WTC11 (cell line): ENCODE data around the gene EIF5B. TPM values are rescaled to one million over a fixed set of nuclear protein-coding genes. Genes with fewer than 3 reads are reported as not detected.

ENCODE experiments used
- ATAC-seq: fragments of 200-7000 bp; cut with Tn5 transposase; 2 replicates; pipeline ENCODE4 v1.10.0; 2021; ENCODE audit warnings: mild to moderate bottlenecking, moderate library complexity
- CTCF ChIA-PET: fragments of 300-600 bp; sonication (Branson Sonifier 250); formaldehyde crosslinking; loops from one replicate; lab custom pipeline; 2021; ENCODE audit warnings: antibody characterized with exemption; lab: Charles Lee
- POLR2A ChIA-PET: fragments of 350-600 bp; sonication (Branson Sonifier 250); formaldehyde crosslinking; loops from one replicate; lab custom pipeline; 2021; ENCODE audit warnings: antibody characterized with exemption; lab: Charles Lee
- DNase-seq: peaks from one replicate; pipeline ENCODE4 v3.0.0; 2021; ENCODE audit warnings: low spot score
- H3K27ac Mint-ChIP-seq: 2 replicates; pipeline ENCODE4 v1.8.0; 2021; ENCODE audit warnings: mixed read lengths
- H3K27me3 Mint-ChIP-seq: 2 replicates; pipeline ENCODE4 v1.8.0; 2021; ENCODE audit warnings: low read depth, mild to moderate bottlenecking, moderate library complexity, mixed read lengths
- H3K36me3 Mint-ChIP-seq: 2 replicates; pipeline ENCODE4 v1.8.0; 2021; ENCODE audit warnings: mixed read lengths
- H3K4me1 Mint-ChIP-seq: 2 replicates; pipeline ENCODE4 v1.8.0; 2022; ENCODE audit warnings: mixed read lengths
- H3K4me3 Mint-ChIP-seq: 2 replicates; pipeline ENCODE4 v1.8.0; 2021; ENCODE audit warnings: mild to moderate bottlenecking, moderate library complexity, mixed read lengths
- H3K9me3 Mint-ChIP-seq: 2 replicates; pipeline ENCODE4 v1.8.0; 2021; ENCODE audit warnings: mixed read lengths
- ATF2 ChIP-seq: sonication (generic); formaldehyde crosslinking; IDR thresholded peaks from 2 replicates; pipeline ENCODE4 v1.8.1; 2022; ENCODE audit warnings: low read depth, missing genetic modification reagents, borderline replicate concordance
- CBFB ChIP-seq: sonication (generic); formaldehyde crosslinking; IDR thresholded peaks from 2 replicates; pipeline ENCODE4 v1.8.1; 2022; ENCODE audit warnings: mild to moderate bottlenecking, low read depth, missing genetic modification reagents
- CREM ChIP-seq: sonication (generic); formaldehyde crosslinking; IDR thresholded peaks from 2 replicates; pipeline ENCODE4 v1.8.1; 2022; ENCODE audit warnings: mild to moderate bottlenecking, missing genetic modification reagents, moderate library complexity
- E2F1 ChIP-seq: sonication (generic); formaldehyde crosslinking; IDR thresholded peaks from 2 replicates; pipeline ENCODE4 v1.8.0; 2022; ENCODE audit warnings: mild to moderate bottlenecking, missing genetic modification reagents
- ERG ChIP-seq: fragments of 250-450 bp; sonication (Bioruptor Pico); IDR thresholded peaks from 2 replicates; pipeline ENCODE4 v1.8.0; 2021; ENCODE audit warnings: mild to moderate bottlenecking
- ESRRA ChIP-seq: sonication (generic); formaldehyde crosslinking; IDR thresholded peaks from 2 replicates; pipeline ENCODE4 v1.8.1; 2022; ENCODE audit warnings: mild to moderate bottlenecking, missing genetic modification reagents, borderline replicate concordance
- ETV6 ChIP-seq: sonication (generic); formaldehyde crosslinking; IDR thresholded peaks from 2 replicates; pipeline ENCODE4 v1.8.1; 2022; ENCODE audit warnings: mild to moderate bottlenecking, missing genetic modification reagents
- FOXK1 ChIP-seq: sonication (generic); formaldehyde crosslinking; IDR thresholded peaks from 2 replicates; pipeline ENCODE4 v1.8.0; 2022; ENCODE audit warnings: mild to moderate bottlenecking, moderate library complexity, missing genetic modification reagents
- GRHL2 ChIP-seq: fragments of 250-450 bp; sonication (Bioruptor Pico); IDR thresholded peaks from 2 replicates; pipeline ENCODE4 v1.8.0; 2022; ENCODE audit warnings: mild to moderate bottlenecking, moderate library complexity; ENCODE audit not compliant: insufficient replicate concordance, severe bottlenecking
- IRF2 ChIP-seq: sonication (generic); formaldehyde crosslinking; IDR thresholded peaks from 2 replicates; pipeline ENCODE4 v1.8.0; 2022; ENCODE audit warnings: low read depth, missing genetic modification reagents, borderline replicate concordance
- JAZF1 ChIP-seq: fragments of 250-450 bp; sonication (Bioruptor Pico); IDR thresholded peaks from 2 replicates; pipeline ENCODE4 v1.9.0; 2021; ENCODE audit warnings: moderate library complexity, mild to moderate bottlenecking, inconsistent platforms
- NR1H2 ChIP-seq: sonication (generic); formaldehyde crosslinking; IDR thresholded peaks from 2 replicates; pipeline ENCODE4 v1.9.0; 2021; ENCODE audit warnings: mild to moderate bottlenecking, moderate library complexity, missing genetic modification reagents
- NR3C1 ChIP-seq: sonication (generic); formaldehyde crosslinking; conservative IDR thresholded peaks from 2 replicates; pipeline ENCODE4 v1.8.1; 2023; ENCODE audit warnings: low read depth, mild to moderate bottlenecking, missing genetic modification reagents
- PRRX2 ChIP-seq: fragments of 250-450 bp; sonication (Bioruptor Pico); IDR thresholded peaks from 2 replicates; pipeline ENCODE4 v1.8.0; 2021; ENCODE audit warnings: mild to moderate bottlenecking
- TEAD1 ChIP-seq: sonication (generic); formaldehyde crosslinking; IDR thresholded peaks from 2 replicates; pipeline ENCODE4 v1.8.0; 2022; ENCODE audit warnings: mild to moderate bottlenecking, missing genetic modification reagents
- USF1 ChIP-seq: sonication (generic); formaldehyde crosslinking; IDR thresholded peaks from 2 replicates; pipeline ENCODE4 v1.8.0; 2022; ENCODE audit warnings: mild to moderate bottlenecking, missing genetic modification reagents
- ZNF423 ChIP-seq: fragments of 250-450 bp; sonication (Bioruptor Pico); IDR thresholded peaks from 2 replicates; pipeline ENCODE4 v2.1.2; 2022; ENCODE audit warnings: mild to moderate bottlenecking, moderate library complexity
- total RNA-seq: library from RNA; stranded (reverse); gene quantifications from 3 replicates; pipeline ENCODE4 v1.2.3, GENCODE V29; 2021
- TF ChIP-seq, protein P1 (sequence below): sonication (generic); formaldehyde crosslinking; IDR thresholded peaks from 2 replicates; pipeline ENCODE4 v1.8.1; 2022; ENCODE audit warnings: mild to moderate bottlenecking, missing genetic modification reagents, moderate library complexity, borderline replicate concordance
- TF ChIP-seq, protein P2 (sequence below): sonication (generic); formaldehyde crosslinking; IDR thresholded peaks from 2 replicates; pipeline ENCODE4 v1.8.0; 2022; ENCODE audit warnings: mild to moderate bottlenecking, missing genetic modification reagents
- TF ChIP-seq, protein P3 (sequence below): sonication (generic); formaldehyde crosslinking; conservative IDR thresholded peaks from 2 replicates; pipeline ENCODE4 v1.8.1; 2023; ENCODE audit warnings: mild to moderate bottlenecking, low read depth, missing genetic modification reagents, moderate library complexity
- TF ChIP-seq, protein P4 (sequence below): sonication (generic); formaldehyde crosslinking; IDR thresholded peaks from 2 replicates; pipeline ENCODE4 v1.8.1; 2023; ENCODE audit warnings: mild to moderate bottlenecking, missing genetic modification reagents

EIF5B gene
- total RNA-seq, 1 experiment from 2014 or later, result 68.8 TPM

DNA sequence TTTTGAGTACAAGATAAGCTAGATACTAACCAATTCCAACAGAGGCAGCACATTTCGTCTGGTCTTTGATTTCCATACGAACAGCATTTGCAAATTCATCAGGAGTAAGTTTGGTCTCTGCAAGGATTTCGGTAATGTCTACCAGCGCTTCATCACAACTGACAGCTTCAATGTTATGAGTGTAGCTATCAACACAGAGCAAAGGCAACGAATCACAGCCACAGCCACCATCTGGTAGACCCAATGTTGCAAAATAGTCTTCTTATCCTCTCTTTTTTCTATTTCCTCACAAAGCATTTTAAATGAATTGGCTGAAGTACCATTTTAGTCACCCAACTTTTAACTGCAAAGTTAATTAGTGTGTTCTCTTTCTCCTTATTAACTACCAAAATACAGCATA is 84.3 kb downstream of the EIF5B start (continued):
- TF ChIP-seq JAZF1 (CRISPR knock-in tag) (no peak), NR1H2 (CRISPR knock-in tag) (no peak)

- POLR2A ChIA-PET, result no interaction called here
- no peak for DNase-seq
- no peak for ATAC-seq
- CTCF ChIA-PET, result no interaction called here
- TF ChIP-seq NR3C1 (CRISPR knock-in tag), result no peak
- no peak for TF ChIP-seq CBFB (CRISPR knock-in tag)
- TF ChIP-seq, protein P1, sequence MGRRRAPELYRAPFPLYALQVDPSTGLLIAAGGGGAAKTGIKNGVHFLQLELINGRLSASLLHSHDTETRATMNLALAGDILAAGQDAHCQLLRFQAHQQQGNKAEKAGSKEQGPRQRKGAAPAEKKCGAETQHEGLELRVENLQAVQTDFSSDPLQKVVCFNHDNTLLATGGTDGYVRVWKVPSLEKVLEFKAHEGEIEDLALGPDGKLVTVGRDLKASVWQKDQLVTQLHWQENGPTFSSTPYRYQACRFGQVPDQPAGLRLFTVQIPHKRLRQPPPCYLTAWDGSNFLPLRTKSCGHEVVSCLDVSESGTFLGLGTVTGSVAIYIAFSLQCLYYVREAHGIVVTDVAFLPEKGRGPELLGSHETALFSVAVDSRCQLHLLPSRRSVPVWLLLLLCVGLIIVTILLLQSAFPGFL (CRISPR knock-in tag), result no peak
- TF ChIP-seq E2F1 (CRISPR knock-in tag), result no peak
- TF ChIP-seq ESRRA (CRISPR knock-in tag), result no peak
- TF ChIP-seq, protein P2, sequence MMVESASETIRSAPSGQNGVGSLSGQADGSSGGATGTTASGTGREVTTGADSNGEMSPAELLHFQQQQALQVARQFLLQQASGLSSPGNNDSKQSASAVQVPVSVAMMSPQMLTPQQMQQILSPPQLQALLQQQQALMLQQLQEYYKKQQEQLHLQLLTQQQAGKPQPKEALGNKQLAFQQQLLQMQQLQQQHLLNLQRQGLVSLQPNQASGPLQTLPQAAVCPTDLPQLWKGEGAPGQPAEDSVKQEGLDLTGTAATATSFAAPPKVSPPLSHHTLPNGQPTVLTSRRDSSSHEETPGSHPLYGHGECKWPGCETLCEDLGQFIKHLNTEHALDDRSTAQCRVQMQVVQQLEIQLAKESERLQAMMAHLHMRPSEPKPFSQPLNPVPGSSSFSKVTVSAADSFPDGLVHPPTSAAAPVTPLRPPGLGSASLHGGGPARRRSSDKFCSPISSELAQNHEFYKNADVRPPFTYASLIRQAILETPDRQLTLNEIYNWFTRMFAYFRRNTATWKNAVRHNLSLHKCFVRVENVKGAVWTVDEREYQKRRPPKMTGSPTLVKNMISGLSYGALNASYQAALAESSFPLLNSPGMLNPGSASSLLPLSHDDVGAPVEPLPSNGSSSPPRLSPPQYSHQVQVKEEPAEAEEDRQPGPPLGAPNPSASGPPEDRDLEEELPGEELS (CRISPR knock-in tag), result no peak
- Mint-ChIP-seq H3K4me1 (no peaks in the 10 kb centered on the region), H3K27me3 (no peaks in the 10 kb centered on the region), H3K36me3 (peaks cover 60% of the 10 kb centered on the region), H3K9me3 (no peaks in the 10 kb centered on the region), H3K27ac (no peak overlapping the region), H3K4me3 (no peak overlapping the region)
These were observed 85.4 kb downstream of the EIF5B start for GRCh38 chr2:99422599-99422998.

- no peaks in the 10 kb centered on the region for H3K9me3 Mint-ChIP-seq
- H3K36me3 Mint-ChIP-seq, result peaks cover 54% of the 10 kb centered on the region
- TF ChIP-seq ATF2 (CRISPR knock-in tag) (no peak), ZNF423 (no peak), FOXK1 (no peak), CREM (no peak), ERG (no peak), IRF2 (CRISPR knock-in tag) (no peak), USF1 (CRISPR knock-in tag) (no peak), JAZF1 (CRISPR knock-in tag) (no peak), TEAD1 (CRISPR knock-in tag) (no peak), PRRX2 (CRISPR knock-in tag) (no peak), ETV6 (CRISPR knock-in tag) (no peak), GRHL2 (CRISPR knock-in tag) (no peak)
- TF ChIP-seq, protein P3, sequence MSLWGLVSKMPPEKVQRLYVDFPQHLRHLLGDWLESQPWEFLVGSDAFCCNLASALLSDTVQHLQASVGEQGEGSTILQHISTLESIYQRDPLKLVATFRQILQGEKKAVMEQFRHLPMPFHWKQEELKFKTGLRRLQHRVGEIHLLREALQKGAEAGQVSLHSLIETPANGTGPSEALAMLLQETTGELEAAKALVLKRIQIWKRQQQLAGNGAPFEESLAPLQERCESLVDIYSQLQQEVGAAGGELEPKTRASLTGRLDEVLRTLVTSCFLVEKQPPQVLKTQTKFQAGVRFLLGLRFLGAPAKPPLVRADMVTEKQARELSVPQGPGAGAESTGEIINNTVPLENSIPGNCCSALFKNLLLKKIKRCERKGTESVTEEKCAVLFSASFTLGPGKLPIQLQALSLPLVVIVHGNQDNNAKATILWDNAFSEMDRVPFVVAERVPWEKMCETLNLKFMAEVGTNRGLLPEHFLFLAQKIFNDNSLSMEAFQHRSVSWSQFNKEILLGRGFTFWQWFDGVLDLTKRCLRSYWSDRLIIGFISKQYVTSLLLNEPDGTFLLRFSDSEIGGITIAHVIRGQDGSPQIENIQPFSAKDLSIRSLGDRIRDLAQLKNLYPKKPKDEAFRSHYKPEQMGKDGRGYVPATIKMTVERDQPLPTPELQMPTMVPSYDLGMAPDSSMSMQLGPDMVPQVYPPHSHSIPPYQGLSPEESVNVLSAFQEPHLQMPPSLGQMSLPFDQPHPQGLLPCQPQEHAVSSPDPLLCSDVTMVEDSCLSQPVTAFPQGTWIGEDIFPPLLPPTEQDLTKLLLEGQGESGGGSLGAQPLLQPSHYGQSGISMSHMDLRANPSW, result no peak
- TF ChIP-seq, protein P4, sequence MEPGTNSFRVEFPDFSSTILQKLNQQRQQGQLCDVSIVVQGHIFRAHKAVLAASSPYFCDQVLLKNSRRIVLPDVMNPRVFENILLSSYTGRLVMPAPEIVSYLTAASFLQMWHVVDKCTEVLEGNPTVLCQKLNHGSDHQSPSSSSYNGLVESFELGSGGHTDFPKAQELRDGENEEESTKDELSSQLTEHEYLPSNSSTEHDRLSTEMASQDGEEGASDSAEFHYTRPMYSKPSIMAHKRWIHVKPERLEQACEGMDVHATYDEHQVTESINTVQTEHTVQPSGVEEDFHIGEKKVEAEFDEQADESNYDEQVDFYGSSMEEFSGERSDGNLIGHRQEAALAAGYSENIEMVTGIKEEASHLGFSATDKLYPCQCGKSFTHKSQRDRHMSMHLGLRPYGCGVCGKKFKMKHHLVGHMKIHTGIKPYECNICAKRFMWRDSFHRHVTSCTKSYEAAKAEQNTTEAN, result no peak
These were observed 87.2 kb downstream of the EIF5B start for GRCh38 chr2:99424371-99424770.

More at GRCh38 chr2:99424371-99424770, 87.2 kb downstream of the EIF5B start:
- Mint-ChIP-seq H3K4me1 (no peaks in the 10 kb centered on the region), H3K27ac (no peak overlapping the region), H3K27me3 (no peaks in the 10 kb centered on the region), H3K4me3 (no peak overlapping the region)
- ATAC-seq (no peak), DNase-seq (no peak)
- CTCF ChIA-PET, result interaction anchor here (1.1 kb wide), 1 partner anchor 339 kb away, joined by 4 read pairs; no protein-coding TSS in a partner anchor
- POLR2A ChIA-PET, result no interaction called here
